OCI-LY3 (cell line): Measurements from ENCODE around the gene ARHGDIB.

Experiments
- H2AFZ ChIP-seq: fragments of 200-600, 300-600 bp; shearing (Covaris generic); 2 replicates; pipeline ENCODE4 v1.6.0; 2014; ENCODE audit warnings: antibody characterized with exemption, low read depth, low read length
- H3K27ac ChIP-seq: fragments of 200-600, 300-600 bp; sonication (generic); 2 replicates; pipeline ENCODE4 v1.5.1; 2014; ENCODE audit warnings: mild to moderate bottlenecking, low read length, moderate library complexity, mixed read lengths
- H3K27me3 ChIP-seq: fragments of 200-600, 300-600 bp; sonication (generic); 2 replicates; pipeline ENCODE4 v1.6.1; 2014; ENCODE audit warnings: low read depth, low read length, mixed read lengths
- H3K36me3 ChIP-seq: fragments of 200-600, 300-600 bp; sonication (generic); replicated peaks from 2 replicates; pipeline ENCODE3; 2014; ENCODE audit warnings: low read depth, low read length, mixed read lengths
- H3K4me1 ChIP-seq: fragments of 300-600, 200-600 bp; sonication (generic); 2 replicates; pipeline ENCODE4 v1.6.1; 2014; ENCODE audit warnings: low read length, mixed read lengths
- H3K4me2 ChIP-seq: fragments of 200-600, 300-600 bp; sonication (generic); 2 replicates; pipeline ENCODE4 v1.6.1; 2014; ENCODE audit warnings: low read length, mixed read lengths
- H3K4me3 ChIP-seq: fragments of 300-600, 200-600 bp; sonication (generic); 2 replicates; pipeline ENCODE4 v1.5.1; 2014; ENCODE audit warnings: antibody characterized with exemption, mild to moderate bottlenecking, low read length, moderate library complexity
- H3K79me2 ChIP-seq: fragments of 300-600, 200-600 bp; shearing (Covaris generic); 2 replicates; pipeline ENCODE4 v1.6.1; 2014; ENCODE audit warnings: mild to moderate bottlenecking, low read length, mixed read lengths
- H3K9ac ChIP-seq: fragments of 300-600, 200-600 bp; shearing (Covaris generic); 2 replicates; pipeline ENCODE4 v1.6.0; 2014; ENCODE audit warnings: mild to moderate bottlenecking, low read length, moderate library complexity
- H3K9me3 ChIP-seq: fragments of 200-600, 300-600 bp; shearing (Covaris generic); 2 replicates; pipeline ENCODE4 v1.6.1; 2014; ENCODE audit warnings: low read length, mixed read lengths; ENCODE audit not compliant: insufficient read depth
- H4K20me1 ChIP-seq: fragments of 200-600, 300-600 bp; sonication (generic); 2 replicates; pipeline ENCODE4 v1.6.1; 2016; ENCODE audit warnings: low read length, mixed read lengths; ENCODE audit not compliant: insufficient read depth
- EZH2phosphoT487 ChIP-seq: fragments of 200-600 bp; shearing (Covaris generic); IDR thresholded peaks from 2 replicates; pipeline ENCODE4 v1.6.1; 2018; ENCODE audit warnings: antibody characterized with exemption, mixed run types, low read depth
- TF ChIP-seq, protein P1 (sequence below): fragments of 200-600, 300-600 bp; sonication (generic); IDR thresholded peaks from 2 replicates; pipeline ENCODE4 v1.5.1; 2014; ENCODE audit warnings: antibody characterized with exemption, low read length, low read depth

Gene ARHGDIB

GRCh38 chr12:14921218-14921617, 40.2 kb downstream of the ARHGDIB start:
- no peak overlapping the region for H2AFZ ChIP-seq
- H3K9ac ChIP-seq, result no peak overlapping the region
- no peaks in the 10 kb centered on the region for H3K79me2 ChIP-seq
- no peak overlapping the region for H3K27ac ChIP-seq
- no peaks in the 10 kb centered on the region for H3K27me3 ChIP-seq
- no peak overlapping the region for H3K4me3 ChIP-seq
- H4K20me1 ChIP-seq, result no peaks in the 10 kb centered on the region
- no peaks in the 10 kb centered on the region for H3K4me1 ChIP-seq
- no peaks in the 10 kb centered on the region for H3K9me3 ChIP-seq
- H3K4me2 ChIP-seq, result no peak overlapping the region
- H3K36me3 ChIP-seq, result peaks cover 4% of the 10 kb centered on the region
- TF ChIP-seq, protein P1, sequence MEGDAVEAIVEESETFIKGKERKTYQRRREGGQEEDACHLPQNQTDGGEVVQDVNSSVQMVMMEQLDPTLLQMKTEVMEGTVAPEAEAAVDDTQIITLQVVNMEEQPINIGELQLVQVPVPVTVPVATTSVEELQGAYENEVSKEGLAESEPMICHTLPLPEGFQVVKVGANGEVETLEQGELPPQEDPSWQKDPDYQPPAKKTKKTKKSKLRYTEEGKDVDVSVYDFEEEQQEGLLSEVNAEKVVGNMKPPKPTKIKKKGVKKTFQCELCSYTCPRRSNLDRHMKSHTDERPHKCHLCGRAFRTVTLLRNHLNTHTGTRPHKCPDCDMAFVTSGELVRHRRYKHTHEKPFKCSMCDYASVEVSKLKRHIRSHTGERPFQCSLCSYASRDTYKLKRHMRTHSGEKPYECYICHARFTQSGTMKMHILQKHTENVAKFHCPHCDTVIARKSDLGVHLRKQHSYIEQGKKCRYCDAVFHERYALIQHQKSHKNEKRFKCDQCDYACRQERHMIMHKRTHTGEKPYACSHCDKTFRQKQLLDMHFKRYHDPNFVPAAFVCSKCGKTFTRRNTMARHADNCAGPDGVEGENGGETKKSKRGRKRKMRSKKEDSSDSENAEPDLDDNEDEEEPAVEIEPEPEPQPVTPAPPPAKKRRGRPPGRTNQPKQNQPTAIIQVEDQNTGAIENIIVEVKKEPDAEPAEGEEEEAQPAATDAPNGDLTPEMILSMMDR, result no peak
- TF ChIP-seq EZH2phosphoT487, result no peak

- H2AFZ ChIP-seq, result no peak overlapping the region
- no peaks in the 10 kb centered on the region for H3K9me3 ChIP-seq
These were observed 40.8 kb downstream of the ARHGDIB start for GRCh38 chr12:14920475-14921126.

GRCh38 chr12:14919455-14919854, 41.9 kb downstream of the ARHGDIB start:
- Histone ChIP-seq H3K4me2 (no peak overlapping the region), H3K27me3 (no peaks in the 10 kb centered on the region), H3K4me1 (no peaks in the 10 kb centered on the region), H3K9ac (no peak overlapping the region), H3K36me3 (peaks cover 6% of the 10 kb centered on the region), H2AFZ (no peak overlapping the region), H4K20me1 (no peaks in the 10 kb centered on the region), H3K79me2 (no peaks in the 10 kb centered on the region), H3K4me3 (no peak overlapping the region), H3K27ac (no peak overlapping the region), H3K9me3 (no peaks in the 10 kb centered on the region)
- TF ChIP-seq EZH2phosphoT487, result no peak
- TF ChIP-seq, protein P1, result no peak

More at GRCh38 chr12:14920475-14921126, 40.8 kb downstream of the ARHGDIB start:
- no peaks in the 10 kb centered on the region for H3K4me1 ChIP-seq
- H3K9ac ChIP-seq, result no peak overlapping the region
- TF ChIP-seq, protein P1, result no peak
- no peak for TF ChIP-seq EZH2phosphoT487
- H3K27me3 ChIP-seq, result no peaks in the 10 kb centered on the region
- H3K36me3 ChIP-seq, result peaks cover 4% of the 10 kb centered on the region
- H3K27ac ChIP-seq, result no peak overlapping the region
- H4K20me1 ChIP-seq, result no peaks in the 10 kb centered on the region
- no peaks in the 10 kb centered on the region for H3K79me2 ChIP-seq
- no peak overlapping the region for H3K4me2 ChIP-seq
- no peak overlapping the region for H3K4me3 ChIP-seq

DNA sequence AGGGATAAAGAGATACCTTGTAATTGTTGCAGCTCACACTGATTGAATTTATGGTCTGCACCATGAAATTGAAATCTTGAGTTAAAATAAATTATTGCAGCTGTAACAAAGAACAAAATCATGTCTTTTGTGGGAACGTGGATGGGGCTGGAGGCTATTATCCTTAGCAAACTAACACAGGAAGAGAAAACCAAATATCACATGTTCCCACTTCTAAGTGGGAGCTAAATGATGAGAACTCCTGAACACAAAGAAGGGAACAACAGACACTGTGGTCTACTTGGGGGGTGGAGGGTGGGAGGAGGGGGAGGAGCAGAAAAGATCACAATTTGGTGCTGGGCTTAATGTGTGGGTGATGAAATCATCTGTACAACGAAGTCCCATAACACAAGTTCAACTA, 45.7 kb downstream of the ARHGDIB start:
- H3K4me3 ChIP-seq, result no peak overlapping the region
- H4K20me1 ChIP-seq, result no peaks in the 10 kb centered on the region
- no peak overlapping the region for H2AFZ ChIP-seq
- TF ChIP-seq, protein P1, result no peak
- TF ChIP-seq EZH2phosphoT487, result no peak
- no peak overlapping the region for H3K9ac ChIP-seq
- H3K9me3 ChIP-seq, result no peaks in the 10 kb centered on the region
- H3K36me3 ChIP-seq, result peaks cover 14% of the 10 kb centered on the region
- no peak overlapping the region for H3K27ac ChIP-seq
- no peaks in the 10 kb centered on the region for H3K4me1 ChIP-seq
- no peaks in the 10 kb centered on the region for H3K79me2 ChIP-seq
- H3K27me3 ChIP-seq, result no peaks in the 10 kb centered on the region
- H3K4me2 ChIP-seq, result no peak overlapping the region
